DND-41 (cell line): Measurements from ENCODE around the gene WLS.
"Not testable (repeated sequence)": the region's sequence is repeated elsewhere in the genome, so short reads cannot be mapped to it uniquely, and the experiment has no call there.

Experiments used
- ATAC-seq: fragments of 200-7000 bp; cut with Tn5 transposase; 3 replicates; pipeline ENCODE4 v1.9.1; 2021; ENCODE audit warnings: low read depth; ENCODE audit not compliant: insufficient read depth
- DNase-seq: peaks from one replicate; pipeline ENCODE4 v3.0.0-alpha.2; 2020
- H2AFZ ChIP-seq: 2 replicates; pipeline ENCODE4 v1.6.0; 2012; ENCODE audit warnings: low read depth, low read length
- H3K27ac ChIP-seq: 2 replicates; pipeline ENCODE4 v1.5.1; 2012; ENCODE audit warnings: low read length, inconsistent platforms
- H3K27me3 ChIP-seq: fragments of 200-600 bp; sonication (generic); 2 replicates; pipeline ENCODE4 v1.6.0; 2012; ENCODE audit warnings: low read length, mild to moderate bottlenecking, inconsistent platforms; ENCODE audit not compliant: insufficient read depth, poor library complexity
- H3K36me3 ChIP-seq: 2 replicates; pipeline ENCODE4 v1.5.1; 2012; ENCODE audit warnings: low read length, inconsistent platforms; ENCODE audit not compliant: insufficient read depth
- H3K4me1 ChIP-seq: 2 replicates; pipeline ENCODE4 v1.5.1; 2012; ENCODE audit warnings: mild to moderate bottlenecking, low read length; ENCODE audit not compliant: insufficient read depth
- H3K4me2 ChIP-seq: 2 replicates; pipeline ENCODE4 v1.6.0; 2012; ENCODE audit warnings: mild to moderate bottlenecking, moderate library complexity, low read length, inconsistent platforms; ENCODE audit not compliant: insufficient read depth
- H3K4me3 ChIP-seq, 2 experiments: fragments of 200-600 bp in 1 of 2; shearing (Covaris generic) in 1 of 2; 2 replicates each; pipeline ENCODE4 v1.5.1; 2012 to 2016; ENCODE audit warnings: inconsistent platforms in 2 of 2, low read length in 2 of 2, mild to moderate bottlenecking in 2 of 2, low read depth in 1 of 2, moderate library complexity in 1 of 2
- H3K79me2 ChIP-seq: 2 replicates; pipeline ENCODE4 v1.6.0; 2012; ENCODE audit warnings: low read length, inconsistent platforms; ENCODE audit not compliant: insufficient read depth
- H3K9ac ChIP-seq: 2 replicates; pipeline ENCODE4 v1.6.0; 2012; ENCODE audit warnings: low read depth, mild to moderate bottlenecking, inconsistent platforms, low read length, moderate library complexity
- H3K9me3 ChIP-seq: 2 replicates; pipeline ENCODE4 v1.5.1; 2012; ENCODE audit warnings: low read length, moderate library complexity, mild to moderate bottlenecking, inconsistent platforms; ENCODE audit not compliant: insufficient read depth, severe bottlenecking
- H4K20me1 ChIP-seq: 2 replicates; pipeline ENCODE4 v1.6.0; 2012; ENCODE audit warnings: low read length; ENCODE audit not compliant: insufficient read depth
- CTCF ChIP-seq: IDR thresholded peaks from 2 replicates; pipeline ENCODE4 v1.5.1; 2012; ENCODE audit warnings: borderline replicate concordance, low read length, moderate library complexity, mild to moderate bottlenecking; ENCODE audit not compliant: poor library complexity, severe bottlenecking; ENCODE audit errors: extremely low read depth
- EZH2 ChIP-seq: IDR thresholded peaks from 3 replicates; pipeline ENCODE4 v1.6.1; 2012; ENCODE audit warnings: borderline replicate concordance, low read depth, mild to moderate bottlenecking, moderate library complexity, low read length, inconsistent platforms; ENCODE audit not compliant: severe bottlenecking

Gene WLS

DNA sequence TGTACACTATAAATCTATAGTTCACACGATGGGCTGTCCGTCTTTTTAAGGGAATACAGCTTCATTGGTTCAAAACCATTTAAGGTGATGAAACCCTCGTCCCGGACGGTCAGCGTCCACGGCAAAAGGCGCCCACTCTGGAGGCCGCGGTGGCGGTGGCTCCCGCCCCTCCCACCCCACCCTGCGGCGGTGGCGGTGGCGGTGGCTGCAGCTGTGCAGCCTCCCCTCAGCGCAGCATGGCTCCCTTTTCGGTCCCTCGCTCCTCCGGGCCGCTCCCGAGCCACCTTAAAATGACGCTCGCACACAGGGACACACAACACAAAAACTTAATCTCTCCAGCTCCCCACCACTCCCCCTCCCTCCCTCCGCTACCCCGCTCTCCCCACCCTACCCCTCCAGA lies 69.1 kb downstream of the WLS start:
- no peak overlapping the region for H3K9ac ChIP-seq
- DNase-seq (no peak), ATAC-seq (no peak)
- H3K27me3 ChIP-seq = no peaks in the 10 kb centered on the region
- no peak overlapping the region for H3K4me3 ChIP-seq
- TF ChIP-seq CTCF (no peak), EZH2 (no peak)
- no peaks in the 10 kb centered on the region for H3K36me3 ChIP-seq
- H3K27ac ChIP-seq = no peak overlapping the region
- H4K20me1 ChIP-seq = no peaks in the 10 kb centered on the region
- H2AFZ ChIP-seq = no peak overlapping the region
- H3K9me3 ChIP-seq = no peaks in the 10 kb centered on the region
- no peaks in the 10 kb centered on the region for H3K79me2 ChIP-seq
- no peaks in the 10 kb centered on the region for H3K4me1 ChIP-seq
- no peak overlapping the region for H3K4me2 ChIP-seq

- ATAC-seq (no peak), DNase-seq (no peak)
- Histone ChIP-seq H3K79me2 (no peaks in the 10 kb centered on the region), H2AFZ (no peak overlapping the region), H3K9ac (no peak overlapping the region), H3K36me3 (no peaks in the 10 kb centered on the region), H3K4me3 (no peak overlapping the region), H3K9me3 (no peaks in the 10 kb centered on the region), H4K20me1 (no peaks in the 10 kb centered on the region), H3K4me1 (no peaks in the 10 kb centered on the region), H3K27me3 (no peaks in the 10 kb centered on the region), H3K27ac (no peak overlapping the region), H3K4me2 (no peak overlapping the region)
- TF ChIP-seq EZH2 = no peak
- TF ChIP-seq CTCF = peak; percentile 12
Measured at GRCh38 chr1:68162761-68163160, 69.6 kb downstream of the WLS start.

- H3K9ac ChIP-seq, H3K4me3 ChIP-seq, ATAC-seq, H2AFZ ChIP-seq, H4K20me1 ChIP-seq, H3K4me2 ChIP-seq, H3K79me2 ChIP-seq, H3K9me3 ChIP-seq, H3K4me1 ChIP-seq, H3K27ac ChIP-seq, DNase-seq, H3K36me3 ChIP-seq, H3K27me3 ChIP-seq: not testable (repeated sequence)
Measured at GRCh38 chr1:68161672-68162071, 70.7 kb downstream of the WLS start.

DNA sequence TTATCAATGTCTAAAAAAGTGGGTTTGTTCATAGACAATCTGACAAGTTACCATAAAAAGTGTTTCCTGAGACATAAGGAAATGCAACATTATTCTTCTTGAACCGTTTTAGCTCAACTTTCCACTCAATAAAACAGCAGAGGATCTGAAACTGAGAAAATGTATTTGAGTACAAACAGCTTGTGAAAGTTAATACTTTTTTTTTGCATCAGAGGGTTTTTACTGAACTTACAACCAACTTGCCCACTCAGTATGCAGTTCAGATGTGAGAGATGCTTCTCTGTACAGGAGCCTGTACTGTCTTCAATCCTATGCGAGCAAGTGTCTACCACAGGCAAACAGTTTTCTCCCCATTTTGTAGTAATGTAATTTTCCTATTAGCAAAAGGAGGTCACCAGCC lies 71.4 kb downstream of the WLS start:
- H3K36me3 ChIP-seq, H2AFZ ChIP-seq, H4K20me1 ChIP-seq, ATAC-seq, H3K9me3 ChIP-seq, DNase-seq, H3K79me2 ChIP-seq, H3K27me3 ChIP-seq, H3K4me3 ChIP-seq, H3K4me2 ChIP-seq, H3K4me1 ChIP-seq, H3K27ac ChIP-seq, H3K9ac ChIP-seq: not testable (repeated sequence)

- no peaks in the 10 kb centered on the region for H3K36me3 ChIP-seq
- H4K20me1 ChIP-seq = no peaks in the 10 kb centered on the region
- no peaks in the 10 kb centered on the region for H3K27me3 ChIP-seq
- no peaks in the 10 kb centered on the region for H3K9me3 ChIP-seq
- H3K4me2 ChIP-seq = no peak overlapping the region
- no peak for ATAC-seq
- H3K4me1 ChIP-seq = no peaks in the 10 kb centered on the region
- no peak for DNase-seq
- no peak overlapping the region for H3K27ac ChIP-seq
- H3K9ac ChIP-seq = no peak overlapping the region
- H3K79me2 ChIP-seq = no peaks in the 10 kb centered on the region
- TF ChIP-seq EZH2 (no peak), CTCF (no peak)
- no peak overlapping the region for H2AFZ ChIP-seq
- H3K4me3 ChIP-seq = no peak overlapping the region
Measured at GRCh38 chr1:68160021-68160420, 72.3 kb downstream of the WLS start.
